Measurements from ENCODE around the gene PHGDH.

DNA sequence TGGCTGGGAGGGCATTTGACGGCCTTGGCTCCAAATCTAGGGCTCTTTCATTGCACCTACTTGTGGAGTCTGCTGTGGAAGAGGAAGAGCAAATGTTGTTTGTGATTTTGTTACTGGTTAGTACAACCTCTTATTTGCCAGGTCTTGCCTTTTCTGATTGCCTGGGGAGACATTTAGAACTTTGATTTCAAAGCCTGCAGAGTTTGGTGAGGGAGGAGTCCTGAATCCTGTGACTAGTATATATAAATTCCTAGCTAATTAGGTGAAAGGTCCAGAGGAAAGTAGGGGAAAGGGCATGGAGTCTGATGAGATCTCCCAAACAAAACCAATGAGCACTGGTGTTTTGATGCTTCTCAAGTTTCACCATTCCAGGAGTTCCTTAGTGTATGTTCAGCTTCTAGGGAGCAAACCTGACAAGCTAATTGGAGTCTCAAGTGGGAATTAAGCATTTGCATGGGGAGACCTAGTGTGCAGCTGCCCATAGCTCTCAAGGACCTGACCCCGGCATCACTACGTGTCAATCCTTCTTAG, 62.0 kb downstream of the PHGDH start:
- TF ChIP-seq, protein P1, sequence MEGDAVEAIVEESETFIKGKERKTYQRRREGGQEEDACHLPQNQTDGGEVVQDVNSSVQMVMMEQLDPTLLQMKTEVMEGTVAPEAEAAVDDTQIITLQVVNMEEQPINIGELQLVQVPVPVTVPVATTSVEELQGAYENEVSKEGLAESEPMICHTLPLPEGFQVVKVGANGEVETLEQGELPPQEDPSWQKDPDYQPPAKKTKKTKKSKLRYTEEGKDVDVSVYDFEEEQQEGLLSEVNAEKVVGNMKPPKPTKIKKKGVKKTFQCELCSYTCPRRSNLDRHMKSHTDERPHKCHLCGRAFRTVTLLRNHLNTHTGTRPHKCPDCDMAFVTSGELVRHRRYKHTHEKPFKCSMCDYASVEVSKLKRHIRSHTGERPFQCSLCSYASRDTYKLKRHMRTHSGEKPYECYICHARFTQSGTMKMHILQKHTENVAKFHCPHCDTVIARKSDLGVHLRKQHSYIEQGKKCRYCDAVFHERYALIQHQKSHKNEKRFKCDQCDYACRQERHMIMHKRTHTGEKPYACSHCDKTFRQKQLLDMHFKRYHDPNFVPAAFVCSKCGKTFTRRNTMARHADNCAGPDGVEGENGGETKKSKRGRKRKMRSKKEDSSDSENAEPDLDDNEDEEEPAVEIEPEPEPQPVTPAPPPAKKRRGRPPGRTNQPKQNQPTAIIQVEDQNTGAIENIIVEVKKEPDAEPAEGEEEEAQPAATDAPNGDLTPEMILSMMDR (IDR thresholded peaks at IDR 0.05) = no peak
- TF ChIP-seq POLR2A (IDR thresholded peaks at IDR 0.05) = no peak
